CD14-positive monocyte (primary cell): ENCODE results near the gene CSTPP1. TPM values are rescaled to one million over a fixed set of nuclear protein-coding genes. Genes with fewer than 3 reads are reported as not detected.

Experiments
- DNase-seq, 3 donors: peaks; one replicate each; pipeline ENCODE4 v3.0.0-alpha.2; 2011 to 2022
- H2AFZ ChIP-seq: 2 replicates; pipeline ENCODE4 v1.6.0; 2012; ENCODE audit warnings: mild to moderate bottlenecking, low read depth, low read length, inconsistent platforms; ENCODE audit not compliant: insufficient read depth, poor library complexity, severe bottlenecking
- H3K27ac ChIP-seq, 2 donors: 1 replicate in 1 of 2; 2 replicates in 1 of 2; pipeline ENCODE4 v1.5.1; 2012 to 2013; ENCODE audit warnings: low read length in 2 of 2, control low read depth in 1 of 2, inconsistent platforms in 1 of 2, low read depth in 1 of 2, mild to moderate bottlenecking in 1 of 2
- H3K27me3 ChIP-seq, 2 donors: one replicate each; pipeline versions ENCODE4 v1.6.0 to v1.6.1; 2011 to 2013; ENCODE audit warnings: low read length in 2 of 2; ENCODE audit not compliant: control insufficient read depth in 2 of 2, insufficient read depth in 2 of 2
- H3K36me3 ChIP-seq, 2 donors: replicated peaks in 1 of 2; 1 replicate in 1 of 2; 2 replicates in 1 of 2; pipeline versions ENCODE4 v1.5.1 to v1.6.1; 2012 to 2013; ENCODE audit warnings: low read length in 2 of 2, control low read depth in 1 of 2, inconsistent platforms in 1 of 2, mild to moderate bottlenecking in 1 of 2; ENCODE audit not compliant: insufficient read depth in 2 of 2, control insufficient read depth in 1 of 2
- H3K4me1 ChIP-seq, 2 donors: 1 replicate in 1 of 2; 2 replicates in 1 of 2; pipeline versions ENCODE4 v1.5.1 to v1.6.1; 2012 to 2013; ENCODE audit warnings: low read length in 2 of 2, control low read depth in 1 of 2, inconsistent platforms in 1 of 2, mild to moderate bottlenecking in 1 of 2, moderate library complexity in 1 of 2; ENCODE audit not compliant: insufficient read depth in 2 of 2, control insufficient read depth in 1 of 2
- H3K4me2 ChIP-seq: replicated peaks from 2 replicates; pipeline ENCODE3; 2012; ENCODE audit warnings: low read length, moderate library complexity, mild to moderate bottlenecking; ENCODE audit not compliant: poor library complexity, severe bottlenecking; ENCODE audit errors: extremely low read depth
- H3K4me3 ChIP-seq, 3 experiments: fragments of 200-600 bp in 1 of 3; sonication (generic) in 1 of 3; replicated peaks in 1 of 3; 1 replicate in 2 of 3; 2 replicates in 1 of 3; pipeline ENCODE4 v1.5.1; 2011 to 2013; ENCODE audit warnings: low read length in 3 of 3, mild to moderate bottlenecking in 3 of 3, control low read depth in 2 of 3, low read depth in 2 of 3, inconsistent platforms in 1 of 3, moderate library complexity in 1 of 3
- H3K79me2 ChIP-seq: 2 replicates; pipeline ENCODE4 v1.6.0; 2012; ENCODE audit warnings: mild to moderate bottlenecking, control low read depth, inconsistent platforms, low read length, moderate library complexity; ENCODE audit not compliant: insufficient read depth
- H3K9ac ChIP-seq: 2 replicates; pipeline ENCODE4 v1.6.0; 2017; ENCODE audit warnings: low read length, mild to moderate bottlenecking; ENCODE audit not compliant: insufficient read depth, poor library complexity, severe bottlenecking
- H3K9me3 ChIP-seq, 2 donors: replicated peaks in 1 of 2; 1 replicate in 1 of 2; 2 replicates in 1 of 2; pipeline versions ENCODE4 v1.5.1 to v1.6.1; 2012 to 2013; ENCODE audit warnings: low read length in 2 of 2, control low read depth in 1 of 2; ENCODE audit not compliant: control insufficient read depth in 1 of 2, insufficient read depth in 1 of 2
- H4K20me1 ChIP-seq: 2 replicates; pipeline ENCODE4 v1.6.0; 2012; ENCODE audit warnings: mild to moderate bottlenecking, low read length, control low read depth, moderate library complexity; ENCODE audit not compliant: insufficient read depth
- H3K27ac Mint-ChIP-seq, 7 donors: one replicate each; pipeline ENCODE4 v1.8.0; 2020; ENCODE audit warnings: mild to moderate bottlenecking in 7 of 7, mixed read lengths in 7 of 7, moderate library complexity in 6 of 7, inconsistent platforms in 2 of 7
- H3K27me3 Mint-ChIP-seq, 3 donors: one replicate each; pipeline ENCODE4 v1.8.0; 2021 to 2022; ENCODE audit warnings: low read depth in 3 of 3, mild to moderate bottlenecking in 3 of 3, mixed read lengths in 3 of 3, moderate library complexity in 3 of 3, inconsistent platforms in 1 of 3
- H3K36me3 Mint-ChIP-seq, 2 donors: one replicate each; pipeline ENCODE4 v1.8.0; 2020; ENCODE audit warnings: mixed read lengths in 2 of 2, inconsistent platforms in 1 of 2, mild to moderate bottlenecking in 1 of 2
- H3K4me1 Mint-ChIP-seq: one replicate; pipeline ENCODE4 v1.8.0; 2020; ENCODE audit warnings: mild to moderate bottlenecking, mixed read lengths
- H3K4me3 Mint-ChIP-seq, 2 donors: one replicate each; pipeline ENCODE4 v1.8.0; 2020; ENCODE audit warnings: mild to moderate bottlenecking in 2 of 2, mixed read lengths in 2 of 2, moderate library complexity in 1 of 2
- H3K9me3 Mint-ChIP-seq, 7 donors: one replicate each; pipeline ENCODE4 v1.8.0; 2020 to 2022; ENCODE audit warnings: mixed read lengths in 7 of 7, mild to moderate bottlenecking in 6 of 7, moderate library complexity in 6 of 7, inconsistent platforms in 2 of 7
- WGBS: methylation state at CpG from one replicate; pipeline ENCODE4 v1.1.5; 2013; ENCODE audit warnings: missing lambda C conversion rate; ENCODE audit not compliant: insufficient coverage; 5-methylcytosine and 5-hydroxymethylcytosine counted together
- intact Hi-C, 2 donors: fragments of 100-400 bp; cut with micrococcal nuclease; formaldehyde crosslinking; loops; one replicate each; pipeline versions ENCODE4 v1.15.0 to v1.15.1; 2023
- polyA plus RNA-seq, 3 donors: library from polyadenylated mRNA; depleted of rRNA in 1 of 3; unstranded in 2 of 3; stranded (reverse) in 1 of 3; fragments of 300-500 nt in 2 of 3; fragments of >200 nt in 1 of 3; fragmentation: Illumina TruSeq in 2 of 3; gene quantifications; 1 replicate in 2 of 3; 2 replicates in 1 of 3; pipeline ENCODE4 v1.2.3, GENCODE V29; 2012 to 2021
- TF ChIP-seq, protein P1 (sequence below): fragments of 200-600 bp; IDR thresholded peaks from one replicate; pipeline ENCODE4 v1.8.0; 2022; ENCODE audit warnings: antibody characterized with exemption, mild to moderate bottlenecking

CSTPP1 gene
- polyA plus RNA-seq, 3 donors: 4.5 to 6.5 (median 5.9) TPM

DNA sequence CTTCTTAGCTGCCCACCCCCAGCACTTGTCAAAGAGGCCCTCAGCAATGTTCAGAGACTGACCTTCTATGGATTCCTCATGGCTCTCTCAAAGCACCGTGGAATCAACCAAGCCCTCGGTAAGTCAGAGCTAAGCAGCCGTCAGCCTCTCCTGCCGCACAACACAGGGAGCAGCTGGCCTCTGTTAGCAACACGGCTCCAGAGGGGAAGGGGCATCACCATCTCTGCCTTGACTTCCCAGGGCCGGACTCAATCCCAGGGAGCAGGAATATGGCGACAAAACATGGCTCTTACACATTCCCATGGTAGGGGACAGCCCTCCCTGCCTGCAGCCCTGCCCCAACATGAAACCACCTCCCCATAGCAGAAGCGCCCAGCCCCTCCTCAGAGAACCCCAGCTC, 221.2 kb downstream of the CSTPP1 start:
- Histone ChIP-seq H3K27me3 (no peaks in the 10 kb centered on the region), H3K9ac (no peak overlapping the region), H3K36me3 (peaks cover 0 to 16% of the 10 kb centered on the region in 2 donors), H4K20me1 (peaks cover 23% of the 10 kb centered on the region), H3K4me3 (no peak overlapping the region), H3K79me2 (no peaks in the 10 kb centered on the region), H3K9me3 (no peaks in the 10 kb centered on the region), H3K27ac (no peak overlapping the region), H3K4me2 (no peak overlapping the region), H2AFZ (no peak overlapping the region), H3K4me1 (peaks cover 0 to 2% of the 10 kb centered on the region in 2 donors)
- Mint-ChIP-seq H3K4me1 (peaks cover 10% of the 10 kb centered on the region), H3K4me3 (no peak overlapping the region), H3K9me3 (no peaks in the 10 kb centered on the region), H3K27ac (no peak overlapping the region), H3K27me3 (peaks cover 3 to 10% (median 4%) of the 10 kb centered on the region in 3 donors), H3K36me3 (peaks cover 6 to 21% of the 10 kb centered on the region in 2 donors)
- TF ChIP-seq, protein P1, sequence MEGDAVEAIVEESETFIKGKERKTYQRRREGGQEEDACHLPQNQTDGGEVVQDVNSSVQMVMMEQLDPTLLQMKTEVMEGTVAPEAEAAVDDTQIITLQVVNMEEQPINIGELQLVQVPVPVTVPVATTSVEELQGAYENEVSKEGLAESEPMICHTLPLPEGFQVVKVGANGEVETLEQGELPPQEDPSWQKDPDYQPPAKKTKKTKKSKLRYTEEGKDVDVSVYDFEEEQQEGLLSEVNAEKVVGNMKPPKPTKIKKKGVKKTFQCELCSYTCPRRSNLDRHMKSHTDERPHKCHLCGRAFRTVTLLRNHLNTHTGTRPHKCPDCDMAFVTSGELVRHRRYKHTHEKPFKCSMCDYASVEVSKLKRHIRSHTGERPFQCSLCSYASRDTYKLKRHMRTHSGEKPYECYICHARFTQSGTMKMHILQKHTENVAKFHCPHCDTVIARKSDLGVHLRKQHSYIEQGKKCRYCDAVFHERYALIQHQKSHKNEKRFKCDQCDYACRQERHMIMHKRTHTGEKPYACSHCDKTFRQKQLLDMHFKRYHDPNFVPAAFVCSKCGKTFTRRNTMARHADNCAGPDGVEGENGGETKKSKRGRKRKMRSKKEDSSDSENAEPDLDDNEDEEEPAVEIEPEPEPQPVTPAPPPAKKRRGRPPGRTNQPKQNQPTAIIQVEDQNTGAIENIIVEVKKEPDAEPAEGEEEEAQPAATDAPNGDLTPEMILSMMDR: no peak
- intact Hi-C loops: loop anchor here in 1 of 2 donors (2.0 kb wide), 1 partner anchor 269 kb away; no protein-coding TSS in a partner anchor
- DNase-seq: no peak
- WGBS: 85% methylated on average over 7 of the region's 8 CpGs

DNA sequence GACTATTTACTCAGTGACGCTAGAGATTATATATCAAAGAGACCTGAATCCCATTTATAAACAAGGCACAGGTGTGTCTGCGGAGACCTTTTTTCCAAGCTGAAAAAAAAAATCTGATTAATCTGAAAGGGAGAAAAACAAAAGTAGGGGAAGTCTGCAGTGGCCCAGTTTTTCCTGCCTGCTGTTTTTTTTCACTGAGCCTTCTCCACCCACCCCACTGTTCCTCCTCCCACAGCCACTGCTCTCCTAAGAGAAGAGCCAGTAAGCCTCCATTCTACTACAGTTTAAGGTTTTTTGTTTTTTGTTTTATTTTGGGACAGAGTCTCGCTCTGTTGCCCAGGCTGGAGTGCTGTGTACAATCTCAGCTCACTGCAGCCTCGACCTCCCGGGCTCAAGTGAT, 221.7 kb downstream of the CSTPP1 start:
- intact Hi-C loops: no loop called here
- H3K9me3 ChIP-seq: no peaks in the 10 kb centered on the region
- WGBS: no CpG with 5 or more reads among the region's 5 CpGs
- Mint-ChIP-seq H3K4me1 (peaks cover 6% of the 10 kb centered on the region), H3K27me3 (peaks cover 3 to 10% (median 4%) of the 10 kb centered on the region in 3 donors), H3K9me3 (no peaks in the 10 kb centered on the region), H3K4me3 (no peak overlapping the region), H3K27ac (peak overlapping the region in 1 of 7 donors; percentile 57), H3K36me3 (peaks cover 6 to 25% of the 10 kb centered on the region in 2 donors)
- no peaks in the 10 kb centered on the region for H3K4me1 ChIP-seq
- H3K27me3 ChIP-seq: no peaks in the 10 kb centered on the region
- H3K27ac ChIP-seq: no peak overlapping the region
- H3K4me3 ChIP-seq: no peak overlapping the region
- H3K9ac ChIP-seq: no peak overlapping the region
- H2AFZ ChIP-seq: no peak overlapping the region
- H3K36me3 ChIP-seq: peaks cover 0 to 20% of the 10 kb centered on the region in 2 donors
- no peak overlapping the region for H3K4me2 ChIP-seq
- TF ChIP-seq, protein P1: no peak
- DNase-seq: no peak
- H3K79me2 ChIP-seq: no peaks in the 10 kb centered on the region
- H4K20me1 ChIP-seq: peaks cover 23% of the 10 kb centered on the region
